NT2/D1 (cell line): ENCODE results near the gene RSPO3.

Experiments
- DNase-seq: peaks from one replicate; pipeline ENCODE4 v3.0.0-alpha.2; 2011; ENCODE audit warnings: low read depth, low spot score
- H3K27me3 ChIP-seq: 2 replicates; pipeline ENCODE4 v1.6.0; 2011; ENCODE audit warnings: mild to moderate bottlenecking; ENCODE audit not compliant: insufficient read length, insufficient read depth
- H3K36me3 ChIP-seq: 2 replicates; pipeline ENCODE4 v1.6.1; 2011; ENCODE audit warnings: mild to moderate bottlenecking, low read length, mixed read lengths; ENCODE audit not compliant: insufficient read depth, insufficient read length
- H3K4me1 ChIP-seq: 2 replicates; pipeline ENCODE4 v1.5.1; 2011; ENCODE audit not compliant: insufficient read depth, insufficient read length
- H3K4me3 ChIP-seq: 2 replicates; pipeline ENCODE4 v1.5.1; 2011; ENCODE audit warnings: low read depth; ENCODE audit not compliant: insufficient read length
- H3K9ac ChIP-seq: 2 replicates; pipeline ENCODE4 v1.6.0; 2011; ENCODE audit warnings: low read depth; ENCODE audit not compliant: insufficient read length
- H3K9me3 ChIP-seq: 2 replicates; pipeline ENCODE4 v1.5.1; 2011; ENCODE audit warnings: mild to moderate bottlenecking, low read length; ENCODE audit not compliant: insufficient read depth
- SUZ12 ChIP-seq: IDR thresholded peaks from 2 replicates; pipeline ENCODE4 v1.6.1; 2011; ENCODE audit not compliant: insufficient read length, insufficient read depth; ENCODE audit errors: extremely low read depth
- YY1 ChIP-seq: IDR thresholded peaks from 2 replicates; pipeline ENCODE4 v1.6.1; 2011; ENCODE audit not compliant: insufficient read length, insufficient read depth
- ZNF274 ChIP-seq: IDR thresholded peaks from 2 replicates; pipeline ENCODE4 v1.6.1; 2011; ENCODE audit warnings: mild to moderate bottlenecking, low read depth, low read length

The RSPO3 gene

DNA sequence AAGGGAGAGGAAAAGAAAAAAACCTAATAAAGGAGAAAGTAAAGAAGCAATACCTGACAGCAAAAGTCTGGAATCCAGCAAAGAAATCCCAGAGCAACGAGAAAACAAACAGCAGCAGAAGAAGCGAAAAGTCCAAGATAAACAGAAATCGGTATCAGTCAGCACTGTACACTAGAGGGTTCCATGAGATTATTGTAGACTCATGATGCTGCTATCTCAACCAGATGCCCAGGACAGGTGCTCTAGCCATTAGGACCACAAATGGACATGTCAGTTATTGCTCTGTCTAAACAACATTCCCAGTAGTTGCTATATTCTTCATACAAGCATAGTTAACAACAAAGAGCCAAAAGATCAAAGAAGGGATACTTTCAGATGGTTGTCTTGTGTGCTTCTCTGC lies 77.4 kb downstream of the RSPO3 start:
- no peaks in the 10 kb centered on the region for H3K27me3 ChIP-seq
- no peaks in the 10 kb centered on the region for H3K9me3 ChIP-seq
- no peak overlapping the region for H3K4me3 ChIP-seq
- H3K4me1 ChIP-seq: no peaks in the 10 kb centered on the region
- no peaks in the 10 kb centered on the region for H3K36me3 ChIP-seq
- no peak overlapping the region for H3K9ac ChIP-seq
- DNase-seq: no peak
- no peak for TF ChIP-seq SUZ12
- no peak for TF ChIP-seq ZNF274
- TF ChIP-seq YY1: no peak

GRCh38 chr6:127198549-127198948 lies 80.1 kb downstream of the RSPO3 start:
- H3K36me3 ChIP-seq: no peaks in the 10 kb centered on the region
- H3K27me3 ChIP-seq: no peaks in the 10 kb centered on the region
- H3K9me3 ChIP-seq: no peaks in the 10 kb centered on the region
- H3K4me1 ChIP-seq: no peaks in the 10 kb centered on the region
- H3K4me3 ChIP-seq: no peak overlapping the region
- DNase-seq: no peak
- TF ChIP-seq ZNF274 (no peak), SUZ12 (no peak), YY1 (no peak)
- H3K9ac ChIP-seq: no peak overlapping the region

DNA sequence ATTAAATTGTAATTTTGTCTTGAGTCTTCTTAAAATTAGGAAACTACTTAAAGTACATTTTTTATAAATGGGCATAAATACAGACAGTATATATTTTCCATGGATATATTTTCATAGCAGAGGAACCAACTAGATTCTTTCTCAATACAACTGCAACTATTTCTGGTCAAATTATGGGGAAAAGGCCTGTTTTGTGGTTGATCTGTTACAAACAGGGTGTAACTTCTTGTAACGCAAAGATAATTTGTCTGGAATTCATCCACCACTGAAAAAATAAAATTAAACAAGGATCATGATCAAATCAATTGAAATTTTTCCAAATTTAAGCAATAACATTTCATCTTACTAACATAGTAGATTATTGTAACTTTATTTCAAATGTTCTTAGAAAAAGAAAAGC lies 81.0 kb downstream of the RSPO3 start:
- no peak for DNase-seq

GRCh38 chr6:127200114-127200513 lies 81.6 kb downstream of the RSPO3 start:
- DNase-seq: no peak
- Histone ChIP-seq H3K4me3 (no peak overlapping the region), H3K27me3 (no peaks in the 10 kb centered on the region), H3K36me3 (no peaks in the 10 kb centered on the region), H3K9me3 (no peaks in the 10 kb centered on the region), H3K4me1 (no peaks in the 10 kb centered on the region), H3K9ac (no peak overlapping the region)
- no peak for TF ChIP-seq YY1
- TF ChIP-seq ZNF274: no peak
- no peak for TF ChIP-seq SUZ12

More for the DNA sequence above, 81.0 kb downstream of the RSPO3 start:
- TF ChIP-seq YY1 (no peak), SUZ12 (no peak), ZNF274 (no peak)
- Histone ChIP-seq H3K36me3 (no peaks in the 10 kb centered on the region), H3K4me1 (no peaks in the 10 kb centered on the region), H3K27me3 (no peaks in the 10 kb centered on the region), H3K9ac (no peak overlapping the region), H3K4me3 (no peak overlapping the region), H3K9me3 (no peaks in the 10 kb centered on the region)

DNA sequence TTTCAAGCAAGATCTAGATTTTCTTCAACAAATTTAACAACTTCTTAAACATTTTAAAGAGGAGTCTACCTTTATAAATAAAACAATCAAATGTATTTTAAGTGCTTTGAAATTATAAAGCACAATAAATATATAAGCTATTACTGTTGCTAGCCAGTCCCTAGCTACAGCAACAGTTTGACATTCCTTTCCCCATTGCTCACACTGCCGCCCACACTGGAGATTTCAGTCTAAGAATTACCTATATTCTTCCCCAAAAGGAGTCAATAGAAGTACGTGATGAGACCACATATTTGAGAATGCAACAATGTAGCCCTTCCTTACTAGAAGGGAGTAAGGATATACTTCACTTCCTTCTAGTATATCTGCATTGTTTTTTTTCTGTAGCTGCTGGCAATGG lies 82.8 kb downstream of the RSPO3 start:
- Histone ChIP-seq H3K9me3 (no peaks in the 10 kb centered on the region), H3K9ac (no peak overlapping the region), H3K36me3 (no peaks in the 10 kb centered on the region), H3K4me3 (no peak overlapping the region), H3K4me1 (no peaks in the 10 kb centered on the region), H3K27me3 (no peaks in the 10 kb centered on the region)
- TF ChIP-seq ZNF274: no peak
- TF ChIP-seq SUZ12: no peak
- DNase-seq: no peak

DNA sequence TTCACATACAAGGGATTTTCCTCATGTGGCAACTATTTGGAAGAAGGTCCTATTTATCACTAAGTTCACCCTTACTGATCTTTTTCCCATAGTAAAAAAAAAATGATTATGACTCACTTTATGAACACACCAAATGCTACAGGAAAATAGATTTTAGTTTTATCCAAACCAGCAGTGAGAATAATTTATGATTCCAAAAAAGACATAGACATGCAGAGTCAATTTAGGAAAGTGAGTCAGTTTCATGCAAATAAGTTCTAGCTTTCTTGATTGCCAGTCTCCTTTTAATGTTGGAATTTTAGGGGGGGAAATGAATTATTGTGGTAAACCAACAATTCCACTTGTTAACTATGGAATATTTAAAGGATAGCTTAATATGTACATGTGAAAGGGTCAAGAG lies 84.2 kb downstream of the RSPO3 start:
- no peak for TF ChIP-seq ZNF274
- TF ChIP-seq SUZ12: no peak
- no peak for TF ChIP-seq YY1
- no peak overlapping the region for H3K9ac ChIP-seq
- no peaks in the 10 kb centered on the region for H3K9me3 ChIP-seq
- no peaks in the 10 kb centered on the region for H3K4me1 ChIP-seq
- no peak overlapping the region for H3K4me3 ChIP-seq
- no peak for DNase-seq
- H3K36me3 ChIP-seq: no peaks in the 10 kb centered on the region
- no peaks in the 10 kb centered on the region for H3K27me3 ChIP-seq

DNA sequence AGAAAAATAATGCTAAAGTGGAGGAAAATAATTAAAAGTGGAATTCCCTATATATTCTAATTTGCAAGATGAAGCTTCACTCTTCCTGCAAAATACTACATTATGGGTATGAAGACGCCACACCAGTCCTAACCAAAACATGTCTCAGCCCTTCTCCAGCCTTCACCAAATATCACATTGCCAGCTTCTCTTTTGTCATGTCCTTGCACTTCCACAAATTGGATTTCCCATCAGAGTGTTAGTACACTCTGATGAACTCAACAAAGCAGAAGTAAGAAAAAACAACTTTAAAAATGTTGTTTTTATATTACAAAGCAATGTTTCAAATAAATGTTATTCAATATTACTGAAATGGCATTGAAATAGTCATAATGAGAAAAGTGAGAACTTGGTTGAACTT lies 85.8 kb downstream of the RSPO3 start:
- no peaks in the 10 kb centered on the region for H3K27me3 ChIP-seq
- no peak for DNase-seq
- no peaks in the 10 kb centered on the region for H3K36me3 ChIP-seq
- H3K9me3 ChIP-seq: no peaks in the 10 kb centered on the region
- no peaks in the 10 kb centered on the region for H3K4me1 ChIP-seq
- H3K9ac ChIP-seq: no peak overlapping the region
- TF ChIP-seq ZNF274 (no peak), SUZ12 (no peak), YY1 (no peak)
- H3K4me3 ChIP-seq: no peak overlapping the region

DNA sequence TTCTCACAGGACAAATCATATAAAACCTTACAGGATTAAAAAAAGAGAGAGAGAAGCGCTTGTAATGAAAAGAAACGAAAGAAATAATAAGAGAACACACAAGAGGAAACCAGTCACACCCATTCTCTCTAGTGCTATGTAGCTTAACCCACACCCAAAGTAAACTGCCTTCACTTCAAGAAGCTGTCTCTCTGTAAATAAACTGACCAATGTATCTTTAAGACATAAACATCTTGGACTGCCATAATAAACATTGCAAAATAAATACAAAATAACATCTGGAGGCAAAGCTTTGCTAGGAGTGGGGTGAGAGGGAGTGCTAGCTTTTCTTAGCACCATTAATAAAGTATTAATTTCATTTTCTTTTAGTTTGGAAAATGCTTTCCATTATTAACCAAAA lies 86.6 kb downstream of the RSPO3 start:
- DNase-seq: no peak
- Histone ChIP-seq H3K36me3 (no peaks in the 10 kb centered on the region), H3K27me3 (no peaks in the 10 kb centered on the region), H3K4me3 (no peak overlapping the region), H3K4me1 (no peaks in the 10 kb centered on the region), H3K9me3 (no peaks in the 10 kb centered on the region), H3K9ac (no peak overlapping the region)
- TF ChIP-seq SUZ12 (no peak), YY1 (no peak), ZNF274 (no peak)
